ENCODE data around the gene LTBP1. TPM values are rescaled to one million over a fixed set of nuclear protein-coding genes. Genes with fewer than 3 reads are reported as not detected.

Gene LTBP1
- total RNA-seq, 2 experiments from 2014 or later: 0.03 to 0.24 TPM

DNA sequence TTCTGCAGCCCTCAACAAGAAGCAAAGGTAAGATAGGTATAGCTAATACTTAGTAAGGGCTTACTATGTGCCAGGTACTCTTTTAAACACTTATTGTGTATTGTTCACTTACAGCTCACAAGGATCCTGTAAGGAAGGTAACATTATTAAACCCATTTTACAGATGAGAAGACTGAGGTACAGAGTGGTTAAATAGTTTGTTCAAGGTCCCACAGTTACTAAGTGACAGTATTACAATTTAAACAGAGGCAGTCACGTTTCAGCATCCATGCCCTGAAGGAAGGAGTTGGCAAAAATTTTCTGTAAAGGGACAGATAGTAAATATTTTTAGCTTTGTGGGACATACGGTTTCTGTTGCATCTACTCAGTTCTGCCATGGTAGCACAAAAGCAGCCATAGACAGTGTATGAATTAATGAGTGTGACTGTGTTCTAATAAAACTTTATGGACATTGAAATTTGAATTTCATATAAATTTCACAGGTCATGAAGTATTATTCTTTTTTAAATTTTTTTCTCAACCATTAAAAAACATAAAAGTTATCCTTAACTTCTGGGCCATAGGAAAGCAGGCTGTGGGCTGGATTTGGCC is 75.7 kb downstream of the LTBP1 start:
- POLR2A ChIA-PET: no interaction called here
- DNase-seq (no peak), ATAC-seq (no peak)
- no peak overlapping the region for H3K27ac Mint-ChIP-seq
- H3K36me3 Mint-ChIP-seq (ENCODE audit: low read depth): no peaks in the 10 kb centered on the region
- H3K4me1 Mint-ChIP-seq (ENCODE audit: low read depth): no peaks in the 10 kb centered on the region
- no peaks in the 10 kb centered on the region for H3K9me3 Mint-ChIP-seq (ENCODE audit: insufficient read depth)
- CTCF ChIA-PET: no interaction called here
- H3K27me3 Mint-ChIP-seq (ENCODE audit: low read depth): peaks cover 28% of the 10 kb centered on the region
- H3K4me3 Mint-ChIP-seq: no peak overlapping the region

DNA sequence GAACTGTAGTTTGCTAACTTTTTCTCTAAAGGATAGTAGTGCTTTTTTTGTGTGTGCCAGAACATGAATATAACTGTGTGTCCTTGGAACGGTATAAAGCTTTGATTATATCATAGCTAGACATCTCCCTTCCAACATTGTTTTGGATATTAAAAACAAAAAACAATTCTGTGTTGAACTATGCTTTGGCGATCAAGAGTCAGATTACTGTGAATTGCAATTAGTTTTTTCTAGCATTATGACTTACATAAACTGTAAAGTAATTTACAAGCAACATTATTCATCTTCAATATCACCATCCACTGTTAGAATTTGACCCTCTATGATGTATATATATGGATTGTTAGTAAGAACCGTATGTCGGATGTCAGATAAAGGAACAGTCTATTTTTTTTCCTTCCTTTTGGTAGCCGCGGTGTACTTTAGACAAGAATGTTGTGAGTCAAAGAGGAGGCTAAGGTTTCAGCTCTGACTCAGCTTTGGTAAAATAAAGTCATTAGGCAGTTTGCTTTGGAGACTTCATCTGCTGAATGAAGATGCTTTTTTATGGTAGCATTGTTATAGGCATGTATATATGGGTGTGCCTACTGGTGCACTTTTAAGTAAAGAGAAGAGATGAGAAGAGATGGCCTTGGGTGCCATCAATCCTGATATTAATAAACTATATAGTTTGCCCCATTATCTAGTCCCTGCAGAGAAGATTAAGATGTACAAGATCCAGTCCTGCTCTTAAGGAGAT is 76.4 kb downstream of the LTBP1 start:
- Mint-ChIP-seq H3K27ac (no peak overlapping the region), H3K4me3 (no peak overlapping the region), H3K36me3 (ENCODE audit: low read depth) (no peaks in the 10 kb centered on the region), H3K4me1 (ENCODE audit: low read depth) (no peaks in the 10 kb centered on the region), H3K27me3 (ENCODE audit: low read depth) (peaks cover 28% of the 10 kb centered on the region), H3K9me3 (ENCODE audit: insufficient read depth) (no peaks in the 10 kb centered on the region)
- ATAC-seq (no peak), DNase-seq (no peak)
- POLR2A ChIA-PET: no interaction called here
- CTCF ChIA-PET: no interaction called here

DNA sequence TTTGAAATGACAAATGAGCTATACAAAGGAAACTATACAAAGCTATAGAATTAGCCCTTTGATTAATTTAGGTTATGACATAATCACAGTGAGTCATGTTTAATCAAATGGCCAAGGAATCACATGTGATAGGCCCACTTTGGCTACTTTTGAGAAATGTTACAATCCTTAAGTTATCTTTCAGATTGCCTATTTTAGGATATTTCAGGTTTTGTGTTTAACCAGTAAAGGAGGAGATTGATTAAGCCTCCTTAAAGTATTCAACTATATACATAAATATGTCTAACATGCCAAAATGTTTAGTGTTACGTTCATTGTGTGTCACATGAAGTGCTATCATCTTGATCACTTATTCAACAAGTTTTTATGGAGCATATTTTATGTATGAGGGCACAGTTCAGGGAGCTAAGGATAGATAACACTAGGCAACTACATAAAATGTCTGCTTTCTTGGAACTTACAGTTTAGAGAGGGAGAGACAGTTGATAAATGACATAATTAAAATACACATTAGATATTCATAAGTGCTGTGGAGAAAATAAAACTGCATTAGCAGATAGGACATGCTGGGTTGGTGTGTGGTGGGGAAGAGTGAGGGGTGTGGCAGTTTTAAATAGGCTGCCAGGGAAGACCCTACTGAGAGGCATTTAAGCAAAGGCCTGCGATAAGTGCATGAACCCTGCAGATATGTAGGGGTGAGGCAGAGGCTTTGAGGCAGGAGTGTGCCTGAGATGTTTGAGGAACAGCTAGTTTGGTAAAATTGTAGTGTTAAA is 77.2 kb downstream of the LTBP1 start:
- no peaks in the 10 kb centered on the region for H3K9me3 Mint-ChIP-seq (ENCODE audit: insufficient read depth)
- no peaks in the 10 kb centered on the region for H3K4me1 Mint-ChIP-seq (ENCODE audit: low read depth)
- H3K27ac Mint-ChIP-seq: no peak overlapping the region
- ATAC-seq (no peak), DNase-seq (no peak)
- H3K27me3 Mint-ChIP-seq (ENCODE audit: low read depth): peaks cover 28% of the 10 kb centered on the region
- H3K36me3 Mint-ChIP-seq (ENCODE audit: low read depth): no peaks in the 10 kb centered on the region
- POLR2A ChIA-PET: no interaction called here
- CTCF ChIA-PET: no interaction called here
- no peak overlapping the region for H3K4me3 Mint-ChIP-seq

DNA sequence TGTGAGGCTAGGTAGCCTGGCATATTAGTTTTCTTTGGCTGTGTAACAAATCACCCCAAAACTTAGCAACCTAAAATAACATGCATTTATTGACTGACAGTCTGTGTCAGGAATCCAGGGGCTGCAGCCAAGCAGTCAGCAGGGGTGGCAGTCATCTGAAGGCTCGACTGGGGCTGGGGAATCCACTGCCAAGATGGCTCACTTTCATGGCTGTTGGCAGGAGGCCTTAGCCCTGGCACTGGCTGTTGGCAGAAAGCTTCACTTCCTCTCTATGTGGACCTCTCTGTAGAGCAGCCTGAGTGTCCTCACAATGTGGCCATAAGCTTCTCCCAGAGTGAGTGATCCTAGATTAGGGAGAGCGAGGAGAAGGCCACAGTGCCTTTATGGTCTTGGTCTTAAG is 78.0 kb downstream of the LTBP1 start:
- DNase-seq (no peak), ATAC-seq (no peak)
- Mint-ChIP-seq H3K4me3 (no peak overlapping the region), H3K9me3 (ENCODE audit: insufficient read depth) (no peaks in the 10 kb centered on the region), H3K36me3 (ENCODE audit: low read depth) (no peaks in the 10 kb centered on the region), H3K27ac (no peak overlapping the region), H3K4me1 (ENCODE audit: low read depth) (no peaks in the 10 kb centered on the region), H3K27me3 (ENCODE audit: low read depth) (peaks cover 28% of the 10 kb centered on the region)
- POLR2A ChIA-PET: no interaction called here
- CTCF ChIA-PET: no interaction called here

DNA sequence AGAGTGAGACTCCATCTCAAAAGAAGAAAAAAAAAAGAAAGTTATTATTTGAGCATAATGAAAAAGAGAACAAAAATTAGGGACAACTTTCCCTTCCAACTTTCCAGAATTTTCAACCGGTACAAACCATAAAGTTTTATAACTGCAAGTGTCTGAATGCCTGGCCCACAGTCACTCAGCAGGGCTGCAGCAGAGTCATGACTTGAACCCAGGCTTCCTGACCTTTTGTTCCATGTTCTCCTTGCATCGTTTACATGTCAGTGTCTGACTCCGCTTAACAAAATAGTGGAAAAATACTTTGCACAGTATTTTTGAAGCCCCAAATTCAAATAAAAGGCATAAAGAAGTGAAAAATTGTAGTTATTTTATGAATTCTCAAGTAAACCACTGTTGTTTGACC is 82.7 kb downstream of the LTBP1 start:
- no peak overlapping the region for H3K4me3 Mint-ChIP-seq
- H3K4me1 Mint-ChIP-seq (ENCODE audit: low read depth): no peaks in the 10 kb centered on the region
- no peak for DNase-seq
- POLR2A ChIA-PET: no interaction called here
- H3K9me3 Mint-ChIP-seq (ENCODE audit: insufficient read depth): no peaks in the 10 kb centered on the region
- H3K27ac Mint-ChIP-seq: no peak overlapping the region
- H3K27me3 Mint-ChIP-seq (ENCODE audit: low read depth): peaks cover 6% of the 10 kb centered on the region
- CTCF ChIA-PET: no interaction called here
- ATAC-seq: no peak
- H3K36me3 Mint-ChIP-seq (ENCODE audit: low read depth): no peaks in the 10 kb centered on the region

DNA sequence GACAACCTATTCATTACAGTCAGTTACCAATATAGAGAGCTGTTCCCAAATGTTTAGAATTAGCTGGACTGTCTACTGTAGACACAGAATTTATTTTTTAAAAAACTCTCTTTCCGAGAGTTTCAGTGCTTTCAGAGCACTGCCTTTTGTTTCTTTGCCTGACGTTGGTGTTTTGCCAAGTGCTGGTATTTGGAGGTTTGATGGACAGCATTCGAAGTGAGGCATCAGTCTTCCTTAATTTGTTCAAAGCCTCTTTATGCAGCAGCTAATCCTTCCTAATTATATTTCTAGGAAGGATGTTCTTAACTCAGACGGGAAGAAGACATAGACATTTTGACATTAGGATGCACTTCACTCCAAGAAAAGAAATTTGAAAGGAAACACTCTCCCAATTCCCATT is 83.2 kb downstream of the LTBP1 start:
- no peak for ATAC-seq
- DNase-seq: no peak
- no peaks in the 10 kb centered on the region for H3K4me1 Mint-ChIP-seq (ENCODE audit: low read depth)
- POLR2A ChIA-PET: no interaction called here
- no peaks in the 10 kb centered on the region for H3K36me3 Mint-ChIP-seq (ENCODE audit: low read depth)
- H3K9me3 Mint-ChIP-seq (ENCODE audit: insufficient read depth): no peaks in the 10 kb centered on the region
- peaks cover 5% of the 10 kb centered on the region for H3K27me3 Mint-ChIP-seq (ENCODE audit: low read depth)
- no peak overlapping the region for H3K4me3 Mint-ChIP-seq
- CTCF ChIA-PET: interaction anchor here (0.8 kb wide), 1 partner anchor 343 kb away, joined by 3 read pairs; no protein-coding TSS in a partner anchor
- no peak overlapping the region for H3K27ac Mint-ChIP-seq

DNA sequence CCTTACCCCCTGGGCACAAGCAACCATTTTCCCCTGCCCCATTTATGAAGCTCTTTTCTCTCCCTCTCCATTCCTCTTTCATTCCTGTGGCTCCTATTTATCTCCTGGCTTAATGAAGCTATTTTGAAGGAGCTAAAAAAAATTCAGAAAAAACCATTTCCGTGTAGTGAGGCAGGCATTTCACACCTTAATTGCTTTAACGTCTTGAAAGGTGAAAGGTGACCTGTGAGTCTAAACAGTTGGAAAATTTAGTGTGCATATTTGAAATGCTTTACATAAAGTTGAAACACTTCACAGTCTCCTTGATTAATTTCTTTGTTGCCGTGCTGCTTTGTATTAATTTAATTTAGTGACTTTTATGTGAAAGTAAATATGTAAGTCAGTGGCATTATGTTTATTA is 83.6 kb downstream of the LTBP1 start:
- H3K27ac Mint-ChIP-seq: no peak overlapping the region
- ATAC-seq: no peak
- H3K4me1 Mint-ChIP-seq (ENCODE audit: low read depth): no peaks in the 10 kb centered on the region
- CTCF ChIA-PET: interaction anchor here (0.8 kb wide), 1 partner anchor 342 kb away, joined by 3 read pairs; no protein-coding TSS in a partner anchor
- H3K36me3 Mint-ChIP-seq (ENCODE audit: low read depth): no peaks in the 10 kb centered on the region
- POLR2A ChIA-PET: no interaction called here
- H3K4me3 Mint-ChIP-seq: no peak overlapping the region
- no peaks in the 10 kb centered on the region for H3K9me3 Mint-ChIP-seq (ENCODE audit: insufficient read depth)
- peaks cover 5% of the 10 kb centered on the region for H3K27me3 Mint-ChIP-seq (ENCODE audit: low read depth)
- DNase-seq: no peak

DNA sequence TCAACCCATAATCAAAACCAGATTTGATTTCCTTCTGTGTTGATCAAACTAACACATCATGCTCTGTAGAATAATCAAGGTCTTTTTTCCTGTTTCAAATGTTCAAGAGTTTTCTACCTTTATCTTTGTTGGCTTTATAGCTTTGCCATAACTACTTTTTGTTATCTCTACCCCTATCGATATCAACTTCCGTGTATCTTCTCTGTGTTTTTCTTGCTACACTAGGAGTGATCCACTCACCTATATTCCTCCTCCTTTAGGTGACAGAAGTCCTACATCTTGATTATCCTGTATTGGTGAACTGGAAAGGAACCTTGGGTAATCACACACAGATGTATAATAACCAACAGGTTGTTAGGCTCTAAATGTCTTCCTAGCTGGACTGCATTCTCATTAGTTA is 85.5 kb downstream of the LTBP1 start:
- ChIA-PET POLR2A (no interaction called here), CTCF (no interaction called here)
- H3K4me1 Mint-ChIP-seq (ENCODE audit: low read depth): no peaks in the 10 kb centered on the region
- ATAC-seq (no peak), DNase-seq (no peak)
- H3K36me3 Mint-ChIP-seq (ENCODE audit: low read depth): no peaks in the 10 kb centered on the region
- H3K27ac Mint-ChIP-seq: no peak overlapping the region
- no peaks in the 10 kb centered on the region for H3K9me3 Mint-ChIP-seq (ENCODE audit: insufficient read depth)
- no peak overlapping the region for H3K4me3 Mint-ChIP-seq
- H3K27me3 Mint-ChIP-seq (ENCODE audit: low read depth): peaks cover 5% of the 10 kb centered on the region

DNA sequence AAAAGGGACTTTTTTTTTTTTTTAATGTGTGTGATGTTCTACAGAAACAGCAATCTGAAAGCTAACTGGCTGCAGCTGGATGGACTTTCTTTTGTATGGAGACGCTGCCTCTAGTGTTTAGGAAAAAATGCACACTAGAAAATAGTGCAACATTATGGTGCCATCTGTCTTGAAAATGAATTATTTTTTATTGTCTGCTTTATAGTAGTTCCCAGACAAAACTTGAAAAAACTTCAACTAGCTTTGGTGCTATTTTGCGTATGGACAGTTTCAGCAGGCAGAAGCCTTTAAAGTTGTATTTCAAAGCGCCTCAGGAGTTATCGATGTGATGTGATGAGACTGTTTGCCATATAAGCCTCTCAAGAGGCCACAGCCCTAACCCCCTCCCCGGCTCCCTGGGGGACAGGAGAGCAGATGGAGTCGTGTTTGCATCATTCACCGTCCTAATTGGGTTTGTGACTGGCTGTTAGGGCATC is 86.9 kb downstream of the LTBP1 start:
- no peak overlapping the region for H3K27ac Mint-ChIP-seq
- ChIA-PET CTCF (interaction anchor here (0.9 to 1.5 kb wide), 3 partner anchors 9 to 550 kb away, joined by 4 to 5 read pairs (median 4); no protein-coding TSS in a partner anchor), POLR2A (no interaction called here)
- H3K36me3 Mint-ChIP-seq (ENCODE audit: low read depth): no peaks in the 10 kb centered on the region
- no peak overlapping the region for H3K4me3 Mint-ChIP-seq
- no peaks in the 10 kb centered on the region for H3K4me1 Mint-ChIP-seq (ENCODE audit: low read depth)
- peaks cover 5% of the 10 kb centered on the region for H3K27me3 Mint-ChIP-seq (ENCODE audit: low read depth)
- no peaks in the 10 kb centered on the region for H3K9me3 Mint-ChIP-seq (ENCODE audit: insufficient read depth)
- no peak for ATAC-seq
- no peak for DNase-seq

DNA sequence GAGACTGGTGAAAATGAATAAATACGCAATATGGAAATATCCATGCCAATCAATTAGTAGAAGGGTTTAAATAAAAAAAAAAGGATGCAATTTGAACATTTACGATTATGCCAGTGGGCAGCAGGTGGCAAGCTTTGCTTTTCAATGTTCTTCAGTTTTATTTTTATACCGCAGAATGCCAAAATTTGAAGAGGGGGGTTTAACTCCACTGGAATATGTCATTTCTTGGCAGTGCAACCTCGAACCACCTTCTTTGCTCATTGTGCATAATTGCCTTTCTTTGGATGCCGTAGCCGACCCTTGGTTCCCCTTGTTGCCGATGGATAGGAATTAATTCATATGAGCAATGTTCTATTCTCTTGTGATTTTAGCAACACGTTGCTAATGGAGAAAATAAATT is 88.0 kb downstream of the LTBP1 start:
- H3K4me1 Mint-ChIP-seq (ENCODE audit: low read depth): no peaks in the 10 kb centered on the region
- ATAC-seq (no peak), DNase-seq (no peak)
- H3K9me3 Mint-ChIP-seq (ENCODE audit: insufficient read depth): no peaks in the 10 kb centered on the region
- POLR2A ChIA-PET: no interaction called here
- peaks cover 7% of the 10 kb centered on the region for H3K27me3 Mint-ChIP-seq (ENCODE audit: low read depth)
- CTCF ChIA-PET: no interaction called here
- no peak overlapping the region for H3K27ac Mint-ChIP-seq
- no peak overlapping the region for H3K4me3 Mint-ChIP-seq
- no peaks in the 10 kb centered on the region for H3K36me3 Mint-ChIP-seq (ENCODE audit: low read depth)

DNA sequence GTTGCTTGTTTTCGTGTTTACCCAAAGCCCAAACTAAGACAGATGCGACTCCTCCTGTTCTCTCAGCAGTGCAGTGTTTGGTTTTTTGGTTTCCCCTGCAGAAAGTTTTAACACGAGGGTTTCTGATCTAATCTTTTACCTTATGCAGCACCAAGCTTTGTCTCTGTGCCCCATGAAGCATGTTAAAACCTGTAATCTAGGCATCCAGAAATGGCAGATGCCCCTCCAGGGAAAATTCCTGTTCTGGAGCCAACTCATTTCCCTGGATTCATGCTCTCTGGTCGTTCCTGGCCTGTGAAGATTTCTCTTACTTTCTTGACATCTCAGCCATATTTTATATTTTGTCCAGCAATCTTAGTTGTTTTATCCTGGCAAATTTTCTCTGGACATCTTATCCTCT is 91.5 kb downstream of the LTBP1 start:
- ChIA-PET CTCF (no interaction called here), POLR2A (no interaction called here)
- Mint-ChIP-seq H3K4me3 (no peak overlapping the region), H3K27me3 (ENCODE audit: low read depth) (peaks cover 2% of the 10 kb centered on the region), H3K27ac (no peak overlapping the region), H3K4me1 (ENCODE audit: low read depth) (no peaks in the 10 kb centered on the region), H3K9me3 (ENCODE audit: insufficient read depth) (no peaks in the 10 kb centered on the region), H3K36me3 (ENCODE audit: low read depth) (no peaks in the 10 kb centered on the region)
- DNase-seq: no peak
- no peak for ATAC-seq

DNA sequence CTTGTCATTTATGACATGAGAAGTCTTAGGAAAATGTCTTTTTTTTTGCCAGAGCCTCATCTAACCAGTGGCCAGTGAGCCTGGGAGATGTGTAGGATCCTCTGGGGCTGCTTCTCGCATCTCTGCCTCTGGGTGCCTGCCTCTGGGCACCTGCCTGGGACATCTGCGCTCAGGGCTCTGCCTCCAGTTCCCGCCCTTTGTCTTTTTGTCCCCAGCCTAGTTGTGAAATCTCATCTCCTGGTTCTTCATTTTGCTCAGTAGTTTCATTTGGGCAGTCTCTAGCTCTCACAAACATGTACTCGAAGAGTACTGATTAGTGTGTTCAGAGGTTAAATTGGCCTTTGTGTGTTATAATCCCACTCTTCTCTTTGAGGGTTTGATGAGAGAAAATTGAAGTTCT is 92.0 kb downstream of the LTBP1 start:
- no peak overlapping the region for H3K4me3 Mint-ChIP-seq
- ATAC-seq (no peak), DNase-seq (no peak)
- no peaks in the 10 kb centered on the region for H3K36me3 Mint-ChIP-seq (ENCODE audit: low read depth)
- H3K4me1 Mint-ChIP-seq (ENCODE audit: low read depth): no peaks in the 10 kb centered on the region
- ChIA-PET CTCF (no interaction called here), POLR2A (no interaction called here)
- no peak overlapping the region for H3K27ac Mint-ChIP-seq
- H3K9me3 Mint-ChIP-seq (ENCODE audit: insufficient read depth): no peaks in the 10 kb centered on the region
- peaks cover 2% of the 10 kb centered on the region for H3K27me3 Mint-ChIP-seq (ENCODE audit: low read depth)

Data from activated CD8-positive, alpha-beta T cell treated with anti-CD3 and anti-CD28 coated beads, Interleukin-2, amount 10 ng/mL, durations not matched to agents 7 days and 5 days (primary cell).